Tibial nerve (tissue), 4 donors: ENCODE measurements around the gene CFAP61.

ENCODE experiments used
- EP300 ChIP-seq, 2 donors: sonication (generic); formaldehyde crosslinking; IDR thresholded peaks; one replicate each; pipeline ENCODE4 v1.6.1; 2017; ENCODE audit warnings: antibody characterized with exemption in 2 of 2, mild to moderate bottlenecking in 1 of 2
- POLR2A ChIP-seq, 2 donors: fragments of 450-650 bp; IDR thresholded peaks; one replicate each; pipeline ENCODE4 v1.6.1; 2017; ENCODE audit warnings: antibody characterized with exemption in 2 of 2, mild to moderate bottlenecking in 2 of 2, moderate library complexity in 2 of 2
- TF ChIP-seq, protein P1 (sequence below), 5 experiments: fragments of 200-600 bp in 3 of 5; fragments of 450-650 bp in 2 of 5; sonication (generic) in 3 of 5; IDR thresholded peaks; one replicate each; pipeline ENCODE4 v1.5.1; 2016 to 2019; ENCODE audit warnings: antibody characterized with exemption in 5 of 5, mild to moderate bottlenecking in 3 of 5, moderate library complexity in 2 of 5

DNA sequence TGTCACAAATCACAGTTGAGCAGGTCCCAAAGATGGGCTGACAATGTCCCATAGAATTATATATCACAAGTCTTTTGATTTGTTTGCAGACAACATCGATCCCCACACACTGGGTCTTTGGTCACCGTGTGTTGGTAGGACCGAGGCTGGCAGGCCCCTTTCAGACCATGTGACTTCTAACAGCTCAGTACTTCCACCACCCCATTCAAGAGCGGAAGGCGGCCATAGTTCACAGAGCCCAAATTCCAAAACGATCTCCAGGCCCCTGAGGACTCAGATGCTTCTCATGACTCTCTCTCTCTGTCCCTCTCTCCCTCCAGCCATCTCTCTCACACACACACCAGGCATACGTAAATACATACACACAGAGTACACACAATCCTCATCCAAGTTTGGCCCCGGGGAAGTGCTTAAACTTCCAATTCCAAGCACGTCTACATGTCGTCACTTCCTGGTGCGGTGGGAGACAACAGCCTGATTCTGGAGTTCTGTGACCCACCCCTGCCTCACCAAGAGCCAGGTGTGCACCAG lies 159.7 kb downstream of the CFAP61 start:
- TF ChIP-seq POLR2A (IDR thresholded peaks at IDR 0.05) (no peak), EP300 (IDR thresholded peaks at IDR 0.05) (no peak)
- TF ChIP-seq, protein P1, sequence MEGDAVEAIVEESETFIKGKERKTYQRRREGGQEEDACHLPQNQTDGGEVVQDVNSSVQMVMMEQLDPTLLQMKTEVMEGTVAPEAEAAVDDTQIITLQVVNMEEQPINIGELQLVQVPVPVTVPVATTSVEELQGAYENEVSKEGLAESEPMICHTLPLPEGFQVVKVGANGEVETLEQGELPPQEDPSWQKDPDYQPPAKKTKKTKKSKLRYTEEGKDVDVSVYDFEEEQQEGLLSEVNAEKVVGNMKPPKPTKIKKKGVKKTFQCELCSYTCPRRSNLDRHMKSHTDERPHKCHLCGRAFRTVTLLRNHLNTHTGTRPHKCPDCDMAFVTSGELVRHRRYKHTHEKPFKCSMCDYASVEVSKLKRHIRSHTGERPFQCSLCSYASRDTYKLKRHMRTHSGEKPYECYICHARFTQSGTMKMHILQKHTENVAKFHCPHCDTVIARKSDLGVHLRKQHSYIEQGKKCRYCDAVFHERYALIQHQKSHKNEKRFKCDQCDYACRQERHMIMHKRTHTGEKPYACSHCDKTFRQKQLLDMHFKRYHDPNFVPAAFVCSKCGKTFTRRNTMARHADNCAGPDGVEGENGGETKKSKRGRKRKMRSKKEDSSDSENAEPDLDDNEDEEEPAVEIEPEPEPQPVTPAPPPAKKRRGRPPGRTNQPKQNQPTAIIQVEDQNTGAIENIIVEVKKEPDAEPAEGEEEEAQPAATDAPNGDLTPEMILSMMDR (IDR thresholded peaks at IDR 0.05), result no peak
